HG03060 (cell line): ENCODE measurements around the gene APBB3.
A peak's percentile ranks its signal among the peaks of the same experiment; 100 is the strongest.

Experiments used
- ATAC-seq: cut with Tn5 transposase; IDR thresholded peaks from one replicate; pipeline ENCODE4 v1.9.1; 2021; ENCODE audit warnings: low read depth, moderate number of reproducible peaks; ENCODE audit not compliant: unreplicated experiment

Gene APBB3

DNA sequence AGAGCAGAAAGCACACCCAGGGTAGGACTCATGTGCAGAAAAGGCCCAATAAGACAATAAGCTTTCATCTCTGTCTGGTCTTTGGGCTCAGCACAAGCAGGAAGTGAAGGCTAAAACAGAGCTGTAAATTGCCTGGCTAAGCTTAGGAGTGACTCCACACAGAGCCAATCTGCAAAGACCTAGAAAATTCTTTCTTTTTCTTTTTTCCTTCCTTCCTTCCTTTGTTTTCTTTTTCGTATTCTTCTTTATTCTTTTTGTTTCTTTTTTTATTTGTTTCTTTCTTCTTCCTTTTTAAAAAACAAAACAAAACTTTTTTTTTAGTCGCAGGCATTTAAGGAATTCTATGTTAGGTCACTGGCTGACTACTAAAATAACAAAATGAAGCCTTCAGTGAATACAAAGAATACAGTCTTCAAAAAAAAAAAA is 12.4 kb upstream of the APBB3 start:
- no peak for ATAC-seq

DNA sequence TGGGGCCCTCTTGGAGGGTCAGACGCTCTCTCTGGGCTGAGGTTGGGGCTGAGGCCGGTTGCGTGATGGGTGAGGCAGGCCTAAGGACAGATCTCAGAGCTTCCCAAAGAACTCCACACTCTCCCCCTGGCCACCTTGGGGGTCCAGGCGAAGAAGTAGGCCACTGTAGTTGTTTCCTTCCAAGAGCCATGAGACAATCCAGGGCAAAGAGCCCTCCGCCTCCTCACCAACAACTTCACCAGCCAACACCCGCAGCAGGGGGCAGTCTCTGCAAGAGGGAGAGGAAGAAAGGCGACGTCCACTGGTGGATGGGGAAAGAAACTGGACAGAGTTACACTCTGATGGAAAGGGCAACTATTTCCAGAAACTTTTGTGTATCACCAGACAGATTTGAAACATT is 10.9 kb upstream of the APBB3 start:
- ATAC-seq = no peak

DNA sequence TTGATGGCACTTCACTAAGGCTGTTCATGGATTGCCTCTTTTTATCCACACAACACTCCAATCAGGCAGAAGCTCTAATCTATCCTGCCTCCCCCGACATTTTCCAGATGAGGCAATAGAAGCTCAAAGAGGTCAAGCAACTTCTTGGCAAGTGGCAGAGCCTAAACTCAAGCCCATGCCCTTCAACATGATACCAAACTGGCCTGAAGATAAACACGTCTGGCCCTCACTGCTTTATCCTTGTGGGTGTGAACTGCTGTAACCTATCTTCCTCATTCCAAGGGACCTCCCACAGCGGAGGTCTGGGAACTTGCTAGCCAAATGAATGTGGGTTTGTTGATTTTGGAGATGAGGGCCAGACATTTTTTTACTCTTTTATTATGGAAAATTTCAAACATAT is 9.8 kb upstream of the APBB3 start:
- ATAC-seq = no peak

DNA sequence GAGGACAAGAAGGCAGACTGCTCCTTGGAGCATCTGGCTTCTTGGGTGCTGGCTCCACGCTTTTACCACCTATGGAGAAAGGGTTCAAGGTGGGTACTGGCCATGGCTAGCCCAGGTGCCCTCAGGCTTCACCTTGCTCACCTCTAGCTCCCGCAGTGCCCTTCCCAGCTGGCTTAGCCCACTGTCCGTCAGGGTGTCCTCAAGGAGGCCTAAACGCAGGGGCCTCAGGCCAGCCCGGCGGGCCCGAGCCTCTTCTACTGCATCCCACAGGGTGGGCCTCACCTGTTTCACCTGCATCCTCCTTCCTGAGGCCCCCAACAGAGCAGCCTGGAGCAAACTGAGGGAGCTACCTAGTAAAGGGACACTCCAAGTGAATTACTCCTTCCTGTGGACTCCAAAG is 9.3 kb upstream of the APBB3 start:
- ATAC-seq = no peak

DNA sequence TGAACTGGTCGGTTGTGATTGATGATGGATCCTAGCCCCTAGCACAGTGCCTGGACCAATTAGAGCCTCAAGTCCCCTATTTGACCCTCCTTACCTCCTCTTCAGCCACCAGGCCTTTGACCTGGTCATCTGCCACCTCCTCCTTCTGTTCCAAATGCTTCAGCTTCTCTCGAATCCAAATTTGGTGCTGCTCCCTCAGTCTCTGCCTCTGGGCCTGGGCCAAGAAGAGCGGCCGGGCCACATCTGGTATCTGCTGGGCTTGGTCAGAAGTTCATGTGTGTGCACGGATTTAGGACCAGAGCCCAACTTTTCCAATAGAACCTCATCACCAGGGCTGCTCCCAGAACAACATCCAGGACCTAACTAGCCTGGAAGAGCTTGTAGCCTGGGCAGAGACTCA is 6.7 kb upstream of the APBB3 start:
- ATAC-seq = no peak

DNA sequence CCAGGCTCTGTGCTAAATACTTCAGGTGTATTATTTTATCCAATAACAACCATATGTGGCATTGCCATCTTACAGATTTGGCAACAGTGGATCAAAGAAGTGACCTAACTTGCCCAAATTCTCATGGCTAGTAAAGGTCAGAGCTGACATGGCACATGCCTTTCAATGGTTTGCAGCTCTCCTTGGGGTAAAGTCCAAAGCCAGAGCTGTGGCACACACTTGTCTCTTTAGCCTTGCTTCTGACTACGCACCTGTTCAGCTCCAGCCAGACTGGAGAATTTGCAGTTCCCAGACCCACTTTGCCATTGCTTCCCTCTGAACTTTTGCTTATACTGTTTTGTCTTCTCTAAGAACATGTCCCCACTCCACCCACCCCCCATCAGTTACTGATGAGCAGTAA is 6.1 kb upstream of the APBB3 start:
- no peak for ATAC-seq

DNA sequence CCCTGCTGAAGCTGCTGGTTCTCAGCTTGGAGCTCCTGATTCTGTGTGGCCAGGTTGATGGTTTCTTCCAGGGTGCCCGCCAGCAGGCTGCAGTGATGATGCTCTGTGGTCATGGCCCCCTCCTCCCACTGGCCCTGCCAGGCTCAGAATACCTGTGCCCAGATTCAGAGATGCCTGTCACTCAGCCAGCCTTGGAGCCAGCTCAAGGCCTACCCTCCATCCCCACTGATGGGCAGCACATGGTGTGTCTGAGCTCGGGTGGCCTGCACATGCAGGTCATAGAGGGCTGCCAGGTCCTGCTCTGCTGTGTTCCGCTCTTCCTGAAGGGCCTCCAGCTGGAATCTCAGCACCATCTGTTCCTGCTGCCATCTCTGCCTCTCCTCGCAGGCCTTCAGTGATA is 5.7 kb upstream of the APBB3 start:
- ATAC-seq = no peak

DNA sequence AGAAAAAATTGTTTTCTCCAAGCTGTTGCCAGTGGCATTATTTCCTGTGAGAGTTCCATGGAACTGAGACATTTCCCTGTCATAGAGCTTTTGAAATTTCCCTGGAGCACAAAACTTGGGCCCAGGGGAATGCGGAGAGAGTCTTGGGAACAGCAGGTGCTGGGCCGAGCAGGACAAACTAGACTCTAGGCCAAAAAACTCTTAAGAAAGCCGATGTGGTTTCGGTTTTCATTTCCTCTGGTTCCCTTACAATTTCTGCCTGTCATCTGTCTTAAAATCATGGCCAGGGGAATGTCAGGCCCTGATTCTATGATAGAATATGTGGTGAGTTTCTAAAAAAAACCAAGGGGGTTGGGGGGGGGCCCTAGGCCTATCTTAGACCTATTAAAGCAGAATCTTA is 4.8 kb upstream of the APBB3 start:
- no peak for ATAC-seq

DNA sequence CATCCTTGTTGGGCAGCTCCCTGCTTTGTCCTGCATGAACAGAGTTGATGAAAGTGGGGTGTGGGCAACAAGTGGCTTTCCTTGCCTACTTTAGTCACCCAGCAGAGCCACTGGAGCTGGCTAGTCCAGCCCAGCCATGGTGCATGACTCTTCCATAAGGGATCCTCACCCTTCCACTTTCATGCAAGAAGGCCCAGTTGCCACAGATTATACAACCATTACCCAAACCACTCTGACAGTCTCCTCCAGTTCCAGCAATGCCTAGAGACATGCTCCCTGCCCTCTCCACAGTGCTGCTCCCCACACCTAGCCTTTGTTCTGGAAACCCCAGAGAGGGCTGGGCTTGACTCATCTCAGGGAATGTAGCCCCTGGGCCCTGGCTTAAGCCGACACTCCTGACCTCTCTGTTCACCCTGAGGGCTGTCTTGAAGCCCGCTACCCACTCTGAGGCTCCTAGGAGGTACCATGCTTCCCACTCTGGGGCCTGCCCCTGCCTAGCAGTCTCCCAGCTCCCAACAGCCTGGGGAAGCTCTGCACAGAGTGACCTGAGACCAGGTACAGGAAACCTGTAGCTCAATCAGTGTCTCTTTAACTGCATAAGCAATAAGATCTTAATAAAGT is 4.2 kb upstream of the APBB3 start:
- ATAC-seq = no peak

DNA sequence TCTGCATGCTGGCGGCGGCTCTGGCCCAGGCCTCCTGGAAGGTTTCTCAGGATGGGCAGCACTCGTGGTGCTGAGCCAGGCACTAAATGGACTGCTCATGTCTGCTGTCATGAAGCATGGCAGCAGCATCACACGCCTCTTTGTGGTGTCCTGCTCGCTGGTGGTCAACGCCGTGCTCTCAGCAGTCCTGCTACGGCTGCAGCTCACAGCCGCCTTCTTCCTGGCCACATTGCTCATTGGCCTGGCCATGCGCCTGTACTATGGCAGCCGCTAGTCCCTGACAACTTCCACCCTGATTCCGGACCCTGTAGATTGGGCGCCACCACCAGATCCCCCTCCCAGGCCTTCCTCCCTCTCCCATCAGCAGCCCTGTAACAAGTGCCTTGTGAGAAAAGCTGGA is 3.5 kb upstream of the APBB3 start:
- ATAC-seq = no peak

DNA sequence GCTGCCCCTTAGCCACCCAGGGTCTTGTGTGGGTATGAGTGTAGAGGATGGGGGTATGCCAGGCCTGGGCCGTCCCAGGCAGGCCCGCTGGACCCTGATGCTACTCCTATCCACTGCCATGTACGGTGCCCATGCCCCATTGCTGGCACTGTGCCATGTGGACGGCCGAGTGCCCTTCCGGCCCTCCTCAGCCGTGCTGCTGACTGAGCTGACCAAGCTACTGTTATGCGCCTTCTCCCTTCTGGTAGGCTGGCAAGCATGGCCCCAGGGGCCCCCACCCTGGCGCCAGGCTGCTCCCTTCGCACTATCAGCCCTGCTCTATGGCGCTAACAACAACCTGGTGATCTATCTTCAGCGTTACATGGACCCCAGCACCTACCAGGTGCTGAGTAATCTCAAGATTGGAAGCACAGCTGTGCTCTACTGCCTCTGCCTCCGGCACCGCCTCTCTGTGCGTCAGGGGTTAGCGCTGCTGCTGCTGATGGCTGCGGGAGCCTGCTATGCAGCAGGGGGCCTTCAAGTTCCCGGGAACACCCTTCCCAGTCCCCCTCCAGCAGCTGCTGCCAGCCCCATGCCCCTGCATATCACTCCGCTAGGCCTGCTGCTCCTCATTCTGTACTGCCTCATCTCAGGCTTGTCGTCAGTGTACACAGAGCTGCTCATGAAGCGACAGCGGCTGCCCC is 2.9 kb upstream of the APBB3 start:
- no peak for ATAC-seq

DNA sequence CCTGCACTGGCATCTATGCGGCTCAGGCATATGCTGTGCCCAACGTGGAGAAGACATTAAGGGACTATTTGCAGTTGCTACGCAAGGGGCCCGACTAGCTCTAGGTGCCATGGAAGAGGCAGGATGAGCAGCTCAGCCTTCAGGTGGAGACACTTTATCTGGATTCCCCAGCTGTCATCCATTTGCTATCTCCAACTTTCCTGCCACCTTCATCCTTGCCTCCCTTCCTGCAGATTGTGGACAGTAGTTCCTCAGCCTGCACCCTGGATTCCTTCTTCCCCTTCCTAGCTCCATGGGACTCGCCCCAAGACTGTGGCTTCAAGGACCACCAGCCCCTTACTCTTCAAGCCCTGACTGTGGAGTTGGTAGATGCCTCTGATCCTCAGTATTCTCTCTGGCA is 2.3 kb upstream of the APBB3 start:
- no peak for ATAC-seq

DNA sequence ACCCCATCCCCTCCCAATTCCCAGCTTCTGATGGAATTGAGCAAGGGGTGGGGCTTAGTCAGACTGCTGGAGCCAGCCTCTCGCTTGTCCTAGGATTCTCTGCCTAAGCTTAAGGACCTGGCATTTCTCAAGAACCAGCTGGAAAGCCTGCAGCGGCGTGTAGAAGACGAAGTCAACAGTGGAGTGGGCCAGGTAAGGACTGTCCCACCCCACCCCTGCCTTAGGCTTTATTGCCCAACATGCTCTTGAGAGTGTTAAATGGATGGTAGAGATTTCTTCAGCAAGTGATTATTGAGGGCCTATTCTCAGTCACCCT is 1.3 kb upstream of the APBB3 start:
- ATAC-seq = no peak

DNA sequence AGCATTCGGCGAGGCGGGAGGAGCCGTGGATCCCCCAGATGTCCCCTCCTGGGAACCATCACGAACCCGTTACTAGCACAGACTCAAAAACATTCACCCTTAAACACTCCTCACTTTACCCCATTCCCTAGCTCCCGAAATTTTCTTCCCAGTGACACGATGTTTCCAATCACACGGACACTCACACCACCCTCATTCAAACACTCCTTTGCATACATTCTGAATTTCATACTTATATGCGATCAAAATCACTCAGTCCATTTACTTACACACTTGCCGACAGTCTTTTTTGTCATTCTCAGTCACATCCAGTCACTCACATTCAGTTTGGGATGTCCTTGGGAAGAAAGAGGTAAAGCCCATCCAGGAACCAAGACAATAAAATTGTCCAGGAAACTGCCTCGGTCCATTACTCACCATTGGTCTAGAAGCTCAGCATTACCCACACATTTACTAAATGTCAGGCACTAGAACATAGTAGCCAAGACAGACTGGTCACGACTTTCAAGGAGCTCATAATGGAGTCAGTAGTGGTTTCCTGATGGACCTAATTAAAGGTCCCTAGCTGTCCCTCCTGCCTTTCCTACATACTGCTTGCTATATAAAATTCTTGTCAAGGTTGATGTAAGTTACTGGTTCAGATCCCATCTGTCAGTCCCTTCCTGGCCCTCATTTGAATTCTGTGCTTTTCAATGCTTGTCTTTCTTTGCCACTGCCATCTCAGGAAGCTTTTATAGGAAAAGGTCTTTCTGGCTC is 804 bp upstream of the APBB3 start:
- ATAC-seq = no peak

DNA sequence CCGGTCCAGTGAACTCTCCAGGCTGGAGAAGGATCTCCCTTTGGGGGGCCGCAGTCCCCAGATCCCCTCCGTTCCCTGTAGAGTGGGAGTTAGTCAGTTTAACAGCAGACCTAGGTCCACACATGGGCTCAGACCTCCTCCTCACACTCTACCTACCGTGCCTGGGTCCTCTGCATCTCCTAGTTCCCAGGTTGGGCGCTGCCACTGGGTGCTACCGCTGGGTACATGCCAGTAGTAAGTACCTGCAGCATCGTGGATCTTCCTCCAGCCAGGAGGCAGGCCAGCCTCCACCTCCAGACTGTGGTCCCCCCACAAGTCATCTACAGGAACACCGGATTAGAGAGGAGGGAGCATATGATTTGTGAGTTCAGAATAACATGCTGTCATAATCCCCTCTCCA is 802 bp downstream of the APBB3 start:
- no peak for ATAC-seq

DNA sequence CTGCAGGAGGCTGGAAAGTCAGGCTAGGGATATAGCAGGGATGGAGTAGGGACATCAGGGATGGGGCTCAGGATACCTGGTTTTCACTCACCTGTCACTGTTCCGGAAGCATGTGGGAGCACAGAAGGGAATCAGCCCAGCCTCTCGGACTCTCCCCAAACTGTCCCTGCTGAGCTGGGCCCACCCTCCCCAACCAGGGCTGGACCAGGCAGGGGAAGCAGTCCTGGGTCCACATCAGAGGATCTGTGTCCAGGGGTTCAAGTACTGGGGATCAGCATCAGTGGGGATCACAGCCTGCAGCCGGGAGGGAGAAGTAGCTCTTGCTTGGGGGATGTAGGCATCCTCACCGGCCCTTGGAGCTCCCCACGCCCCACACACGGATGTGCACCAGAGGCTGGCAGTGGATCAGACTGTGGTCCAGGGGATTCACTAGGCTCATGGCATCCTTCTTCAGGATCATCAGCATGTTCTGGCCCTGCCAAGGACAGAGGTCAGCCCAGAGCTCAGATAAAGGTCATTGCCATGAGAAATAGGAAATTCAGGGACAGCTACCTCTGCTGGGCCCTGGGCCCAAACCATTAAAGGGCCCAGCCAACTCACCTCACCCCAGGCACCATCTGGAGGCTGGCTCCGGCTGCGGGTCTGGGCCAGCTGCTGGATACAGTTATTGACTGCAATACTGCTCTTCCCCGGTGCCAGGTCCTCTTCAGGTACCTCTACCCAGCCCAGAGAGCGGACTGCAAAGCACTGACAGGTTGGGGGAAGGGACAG is 2.5 kb downstream of the APBB3 start:
- no peak for ATAC-seq

DNA sequence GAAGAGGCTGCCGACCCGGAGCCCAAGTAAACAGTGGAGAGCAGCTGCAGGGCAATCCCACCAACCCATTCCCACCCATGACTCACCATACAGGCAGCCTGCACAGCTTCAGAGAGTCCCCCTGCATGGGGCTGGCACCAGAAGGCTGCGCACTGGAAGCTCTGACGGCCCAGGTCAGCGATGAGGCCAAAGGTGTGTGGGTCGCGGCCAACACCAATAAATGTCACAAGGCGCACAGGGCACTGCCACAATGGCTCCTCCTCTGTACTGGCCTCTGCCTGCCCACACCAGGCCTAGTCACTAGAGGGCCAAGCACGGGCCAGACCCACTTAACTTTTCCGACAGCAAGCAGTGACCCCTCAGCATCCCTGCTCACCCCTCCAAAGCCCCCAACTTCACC is 4.2 kb downstream of the APBB3 start:
- no peak for ATAC-seq

DNA sequence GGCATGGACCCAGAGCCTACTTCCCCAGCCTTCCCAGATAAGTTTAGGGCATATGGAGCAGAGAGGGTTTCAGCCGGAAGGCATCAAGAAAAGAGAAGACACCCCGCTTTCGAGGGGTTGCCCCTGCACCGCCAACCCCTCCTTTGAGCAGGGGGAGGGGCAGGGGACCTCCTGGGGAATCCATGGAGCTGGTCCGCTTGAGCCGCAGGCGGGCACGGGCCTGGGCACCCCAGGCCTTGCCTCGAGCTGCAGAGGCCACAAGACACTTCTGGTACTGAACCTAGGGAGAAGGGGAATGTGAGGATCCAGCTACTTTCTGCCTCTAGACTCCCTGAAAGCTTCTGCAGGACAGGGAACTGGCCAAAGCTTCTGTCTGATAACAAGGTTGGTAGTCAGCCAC is 5.9 kb downstream of the APBB3 start:
- ATAC-seq = no peak

DNA sequence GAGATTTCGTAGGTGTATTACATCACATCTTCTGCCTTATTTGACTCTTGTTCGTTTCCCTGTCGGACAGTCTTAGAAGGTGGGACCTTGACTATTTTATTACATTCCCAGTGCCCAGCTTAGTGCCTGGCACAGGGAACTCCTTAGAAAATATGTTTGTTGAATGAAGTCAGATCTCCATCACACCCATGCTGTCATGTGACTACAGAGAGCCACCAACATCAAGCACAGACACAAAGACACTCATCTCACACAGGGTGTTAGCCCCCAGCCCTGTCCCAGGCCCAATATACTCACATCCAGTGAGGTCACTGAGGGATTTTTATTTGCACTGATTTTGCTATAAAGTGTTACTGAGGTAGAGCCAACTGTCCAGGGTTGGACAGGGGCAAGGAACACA is 6.4 kb downstream of the APBB3 start:
- no peak for ATAC-seq

DNA sequence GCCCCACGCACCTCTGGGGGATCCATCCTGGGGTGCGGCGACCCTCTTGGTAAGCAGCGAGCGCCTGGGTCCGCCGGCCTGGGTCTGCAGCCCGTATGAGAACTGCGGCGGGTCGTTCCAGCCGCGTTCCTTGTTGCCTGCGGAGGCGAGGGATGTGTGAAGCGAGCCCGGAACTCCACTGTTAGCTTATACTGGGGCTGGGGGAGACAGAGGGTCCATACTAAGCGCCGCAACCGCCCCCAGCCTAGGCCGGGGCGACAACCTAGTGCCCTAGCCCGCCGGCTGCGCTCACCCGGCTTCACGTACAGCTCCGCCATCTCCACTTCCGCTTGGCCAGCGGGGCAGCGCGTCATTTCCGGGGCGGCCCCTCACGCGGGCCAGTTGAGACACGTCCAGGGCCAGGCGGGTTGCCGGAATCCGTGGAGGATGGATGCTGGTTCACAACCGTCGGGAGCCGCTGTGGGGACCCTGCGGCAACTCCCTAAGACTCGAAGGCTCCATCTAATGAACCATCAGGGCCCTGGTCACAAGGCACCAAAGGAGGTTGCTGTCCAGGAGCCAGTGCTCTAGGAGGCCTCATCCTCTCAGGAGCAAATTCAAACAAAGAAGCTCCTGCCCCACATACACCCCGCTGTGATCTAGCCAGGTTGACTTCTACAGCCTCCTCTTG is 7.1 kb downstream of the APBB3 start, which contains the start of gene SRA1:
TSS of gene SRA1 (minus strand) at position 338 of the 670 bp plus-strand sequence. CDS start at position 317, 21 bp downstream.
- ATAC-seq = peak; percentile 87

DNA sequence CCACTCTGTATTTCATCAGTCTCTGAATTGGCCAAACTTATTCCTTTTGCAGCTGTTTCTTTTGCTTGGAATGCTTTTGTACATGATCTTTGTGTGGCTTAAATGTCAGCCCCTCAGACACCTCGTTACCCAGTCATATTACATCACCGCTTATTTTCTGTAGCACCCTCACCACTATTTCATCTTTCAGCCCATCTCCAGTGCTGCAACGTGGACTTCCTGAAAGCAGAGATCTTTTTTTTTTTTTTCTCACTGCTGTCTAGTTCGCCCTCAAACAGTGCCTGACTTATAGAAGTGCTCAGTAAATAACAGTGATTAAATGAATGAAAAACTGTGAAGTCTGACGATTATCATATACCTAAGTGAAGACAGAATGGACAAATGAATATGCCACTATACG is 8.0 kb downstream of the APBB3 start:
- no peak for ATAC-seq
